Activated CD8-positive, alpha-beta memory T cell treated with anti-CD3 and anti-CD28 coated beads, Interleukin-2, amount 10 ng/mL, durations not matched to agents 7 days and 5 days (primary cell): Measurements from ENCODE around the gene KDM7A. TPM values are rescaled to one million over a fixed set of nuclear protein-coding genes. Genes with fewer than 3 reads are reported as not detected.

Source experiments
- ATAC-seq: fragments of 150-1000 bp; cut with Tn5 transposase; one replicate; pipeline ENCODE4 v1.10.0; 2021; ENCODE audit warnings: moderate library complexity
- CTCF ChIA-PET: fragments of 350-600 bp; sonication (Branson Sonifier 250); formaldehyde crosslinking; loops from one replicate; lab custom pipeline; 2021; ENCODE audit warnings: antibody characterized with exemption; lab: Charles Lee
- DNase-seq: peaks from one replicate; pipeline ENCODE4 v3.0.0-alpha.2; 2020
- H3K27ac Mint-ChIP-seq: one replicate; pipeline ENCODE4 v1.8.0; 2021; ENCODE audit warnings: mild to moderate bottlenecking, mixed read lengths
- H3K27me3 Mint-ChIP-seq: one replicate; pipeline ENCODE4 v1.8.0; 2021; ENCODE audit warnings: mixed read lengths
- H3K36me3 Mint-ChIP-seq: one replicate; pipeline ENCODE4 v1.8.0; 2021; ENCODE audit warnings: mild to moderate bottlenecking, mixed read lengths
- H3K4me1 Mint-ChIP-seq: one replicate; pipeline ENCODE4 v1.8.0; 2021; ENCODE audit warnings: mixed read lengths
- H3K4me3 Mint-ChIP-seq: one replicate; pipeline ENCODE4 v1.8.0; 2021; ENCODE audit warnings: mild to moderate bottlenecking, moderate library complexity, mixed read lengths
- H3K9me3 Mint-ChIP-seq: one replicate; pipeline ENCODE4 v1.8.0; 2022; ENCODE audit warnings: low read depth, mixed read lengths
- total RNA-seq, 2 experiments: library from RNA; stranded (reverse); gene quantifications; one replicate each; pipeline ENCODE4 v1.2.3, GENCODE V29; 2021

Gene KDM7A
- total RNA-seq, 2 experiments from 2014 or later: 7.3 to 13.1 TPM

DNA sequence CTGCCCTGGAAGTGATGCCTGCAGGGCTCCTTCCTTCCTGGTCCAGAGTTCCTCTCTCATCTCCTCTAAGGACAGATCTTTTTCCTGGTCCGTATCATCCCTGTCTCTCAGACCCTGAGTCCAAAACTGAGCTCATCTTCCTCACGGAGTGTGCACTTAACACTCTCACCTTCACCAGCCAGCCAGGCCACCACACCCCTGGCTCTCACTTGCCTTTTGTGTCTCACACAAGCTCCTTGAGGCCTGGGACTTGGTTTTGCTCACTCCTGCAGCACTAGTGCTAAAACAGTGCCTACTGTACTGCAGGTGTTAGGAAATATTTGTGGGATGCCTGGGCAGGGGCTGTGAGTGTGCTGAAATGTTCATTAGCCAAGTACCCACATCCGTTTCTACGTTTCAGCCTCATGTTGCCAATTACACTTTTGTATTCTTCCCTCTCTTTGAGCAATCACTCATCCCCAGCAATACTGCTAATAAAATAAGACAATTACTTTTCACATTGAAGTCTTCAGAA is 92.6 kb downstream of the KDM7A start:
- DNase-seq (no peak), ATAC-seq (no peak)
- H3K27me3 Mint-ChIP-seq: peaks cover 4% of the 10 kb centered on the region
- H3K9me3 Mint-ChIP-seq: no peaks in the 10 kb centered on the region
- no peak overlapping the region for H3K4me3 Mint-ChIP-seq
- no peak overlapping the region for H3K27ac Mint-ChIP-seq
- peaks cover 4% of the 10 kb centered on the region for H3K36me3 Mint-ChIP-seq
- H3K4me1 Mint-ChIP-seq: peaks cover 29% of the 10 kb centered on the region
- CTCF ChIA-PET: interaction anchor here (0.9 kb wide), 1 partner anchor 220 kb away, joined by 4 read pairs; no protein-coding TSS in a partner anchor

- no peak for DNase-seq
- peaks cover 30% of the 10 kb centered on the region for H3K4me1 Mint-ChIP-seq
- no peak overlapping the region for H3K4me3 Mint-ChIP-seq
- no peaks in the 10 kb centered on the region for H3K9me3 Mint-ChIP-seq
- peaks cover 2% of the 10 kb centered on the region for H3K36me3 Mint-ChIP-seq
- peaks cover 4% of the 10 kb centered on the region for H3K27me3 Mint-ChIP-seq
- CTCF ChIA-PET: no interaction called here
- no peak overlapping the region for H3K27ac Mint-ChIP-seq
- ATAC-seq: no peak
Measured at GRCh38 chr7:140082770-140083169, 94.0 kb downstream of the KDM7A start.

DNA sequence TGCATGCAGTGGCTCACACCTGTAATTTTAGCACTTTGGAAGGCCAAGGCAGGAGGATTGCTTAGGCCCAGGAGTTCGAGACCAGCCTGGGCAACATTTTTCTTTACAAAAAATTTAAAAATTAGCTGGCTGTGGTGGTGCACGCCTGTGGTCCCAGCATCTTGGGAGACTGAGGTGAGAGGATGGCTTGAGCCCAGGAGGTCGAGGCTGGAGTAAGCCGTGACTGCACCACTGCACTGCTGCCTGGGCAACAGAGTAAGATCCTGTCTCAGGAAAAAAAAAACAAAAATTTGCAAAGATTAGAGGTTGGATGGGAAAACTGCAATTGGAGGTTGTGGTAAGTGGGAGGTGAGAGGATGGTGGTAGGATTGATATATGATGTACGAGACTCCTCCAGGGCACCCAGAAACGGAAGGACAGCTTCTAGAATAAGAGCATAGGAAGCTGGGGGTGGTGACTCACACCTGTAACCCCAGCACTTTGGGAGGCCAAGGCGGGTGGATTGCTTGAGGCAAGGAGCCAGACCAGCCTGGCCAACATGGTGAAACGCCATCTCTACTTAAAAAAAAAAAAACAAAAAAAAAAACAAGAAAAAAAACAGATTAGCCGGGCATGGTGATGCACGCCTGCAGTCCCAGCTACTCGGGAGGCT is 94.9 kb downstream of the KDM7A start:
- Mint-ChIP-seq H3K4me3 (no peak overlapping the region), H3K4me1 (peaks cover 29% of the 10 kb centered on the region), H3K36me3 (peaks cover 2% of the 10 kb centered on the region), H3K27me3 (peaks cover 4% of the 10 kb centered on the region), H3K9me3 (no peaks in the 10 kb centered on the region), H3K27ac (no peak overlapping the region)
- CTCF ChIA-PET: no interaction called here
- DNase-seq (no peak), ATAC-seq (no peak)

DNA sequence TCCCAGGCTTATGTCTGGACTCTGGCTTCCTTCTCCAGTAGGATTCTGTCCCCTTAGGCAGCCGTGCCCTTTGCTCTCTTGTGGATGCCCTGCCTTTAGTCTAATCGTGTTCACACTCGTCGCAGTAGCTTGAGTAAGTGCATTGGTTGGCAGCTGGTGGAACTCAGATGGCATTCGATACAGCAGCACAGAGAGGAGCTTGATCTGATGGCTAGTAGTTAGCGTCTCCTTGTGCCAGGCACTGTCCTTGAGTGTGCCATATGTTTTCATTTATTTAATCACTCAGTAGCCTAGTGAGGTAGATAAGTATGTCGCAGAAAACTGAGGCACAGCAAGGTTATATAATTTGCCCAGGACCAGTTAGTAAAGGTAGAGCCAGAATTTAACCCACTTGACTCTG is 95.9 kb downstream of the KDM7A start:
- peaks cover 27% of the 10 kb centered on the region for H3K4me1 Mint-ChIP-seq
- no peaks in the 10 kb centered on the region for H3K9me3 Mint-ChIP-seq
- no peak overlapping the region for H3K4me3 Mint-ChIP-seq
- ATAC-seq: no peak
- no peak overlapping the region for H3K27ac Mint-ChIP-seq
- peaks cover 2% of the 10 kb centered on the region for H3K36me3 Mint-ChIP-seq
- CTCF ChIA-PET: no interaction called here
- H3K27me3 Mint-ChIP-seq: peaks cover 4% of the 10 kb centered on the region
- no peak for DNase-seq

- DNase-seq (no peak), ATAC-seq (no peak)
- CTCF ChIA-PET: no interaction called here
- Mint-ChIP-seq H3K27me3 (peaks cover 7% of the 10 kb centered on the region), H3K4me3 (no peak overlapping the region), H3K9me3 (no peaks in the 10 kb centered on the region), H3K36me3 (peaks cover 2% of the 10 kb centered on the region), H3K4me1 (peaks cover 14% of the 10 kb centered on the region), H3K27ac (no peak overlapping the region)
Measured at GRCh38 chr7:140079121-140079536, 97.7 kb downstream of the KDM7A start.

DNA sequence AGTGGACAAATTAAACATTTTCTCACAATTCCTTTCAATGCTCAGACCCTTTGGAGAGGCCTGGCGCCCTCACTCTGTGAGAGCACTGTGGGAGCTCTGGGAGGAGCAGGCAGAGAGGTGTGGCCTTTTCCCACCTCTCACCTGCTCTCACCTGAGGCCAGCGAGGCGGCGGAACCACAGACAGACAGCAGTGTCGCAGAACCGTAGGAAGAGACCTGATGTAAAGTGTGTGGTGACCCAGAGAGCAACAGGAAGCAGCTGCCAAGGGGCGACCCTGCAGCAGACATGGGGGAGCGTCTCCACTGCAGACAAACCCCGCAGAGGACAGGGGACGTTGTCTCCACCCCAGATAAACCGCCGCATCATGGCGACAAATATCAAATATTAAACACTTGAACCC is 98.4 kb downstream of the KDM7A start:
- H3K4me3 Mint-ChIP-seq: no peak overlapping the region
- H3K36me3 Mint-ChIP-seq: peaks cover 2% of the 10 kb centered on the region
- H3K27me3 Mint-ChIP-seq: peaks cover 10% of the 10 kb centered on the region
- H3K9me3 Mint-ChIP-seq: no peaks in the 10 kb centered on the region
- H3K4me1 Mint-ChIP-seq: peaks cover 7% of the 10 kb centered on the region
- DNase-seq: no peak
- ATAC-seq: no peak
- no peak overlapping the region for H3K27ac Mint-ChIP-seq
- CTCF ChIA-PET: no interaction called here

- H3K27ac Mint-ChIP-seq: no peak overlapping the region
- H3K4me3 Mint-ChIP-seq: no peak overlapping the region
- peaks cover 2% of the 10 kb centered on the region for H3K9me3 Mint-ChIP-seq
- ATAC-seq: no peak
- CTCF ChIA-PET: no interaction called here
- DNase-seq: no peak
- peaks cover 2% of the 10 kb centered on the region for H3K36me3 Mint-ChIP-seq
- H3K27me3 Mint-ChIP-seq: peaks cover 11% of the 10 kb centered on the region
- peaks cover 2% of the 10 kb centered on the region for H3K4me1 Mint-ChIP-seq
Measured at GRCh38 chr7:140074780-140075179, 102.0 kb downstream of the KDM7A start.

DNA sequence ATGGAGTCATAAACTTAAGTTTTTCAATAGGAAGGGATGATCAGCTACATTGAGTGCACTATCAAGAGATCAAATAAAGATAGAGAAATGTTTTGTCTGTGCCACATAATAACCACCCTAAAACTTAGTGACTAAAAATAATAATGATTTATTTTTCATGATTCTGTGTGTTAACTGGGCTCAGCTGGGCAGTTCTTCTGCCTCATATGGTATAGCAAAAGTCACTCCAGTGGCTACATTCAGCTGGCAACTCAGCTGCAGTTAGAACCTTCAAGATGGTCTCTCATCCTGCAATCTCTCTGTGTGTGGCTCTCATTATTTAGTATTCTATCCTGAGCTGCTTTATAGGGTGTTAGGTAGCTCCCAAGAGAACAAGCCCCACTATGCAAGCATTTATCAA is 106.2 kb downstream of the KDM7A start:
- Mint-ChIP-seq H3K9me3 (peaks cover 24% of the 10 kb centered on the region), H3K27ac (no peak overlapping the region), H3K4me3 (no peak overlapping the region), H3K4me1 (no peaks in the 10 kb centered on the region), H3K27me3 (peaks cover 11% of the 10 kb centered on the region), H3K36me3 (peaks cover 23% of the 10 kb centered on the region)
- ATAC-seq (no peak), DNase-seq (no peak)
- CTCF ChIA-PET: no interaction called here

DNA sequence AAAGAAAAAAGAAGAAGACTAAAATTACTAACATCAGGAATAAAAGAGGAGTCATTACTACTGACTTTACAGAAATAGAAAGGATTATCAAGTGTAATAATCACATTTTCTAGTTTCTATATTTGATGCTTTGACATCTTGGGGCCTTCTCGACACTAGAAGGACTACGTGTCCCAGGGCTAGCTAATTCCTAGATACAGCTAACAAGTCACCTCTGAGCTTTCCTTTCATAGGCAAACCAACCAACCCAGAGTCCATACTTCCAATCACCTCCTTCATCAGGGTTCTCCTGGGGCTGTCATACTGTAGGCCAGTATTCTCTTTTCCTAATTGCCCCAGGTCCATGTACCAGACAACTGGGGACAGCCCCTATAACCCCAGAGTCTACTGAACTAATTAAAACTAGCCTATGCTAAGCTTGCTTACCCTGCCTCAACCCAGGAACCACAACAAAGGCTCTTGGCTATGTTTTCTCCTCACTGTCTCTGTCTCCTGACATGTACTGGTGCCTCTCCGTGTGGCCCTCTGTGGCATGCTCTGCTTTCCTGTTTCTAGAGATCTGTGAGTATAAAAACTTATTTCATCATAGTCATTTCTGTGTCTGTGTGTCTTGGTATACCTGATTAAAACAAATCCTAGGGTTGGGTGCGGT is 107.4 kb downstream of the KDM7A start:
- Mint-ChIP-seq H3K4me3 (no peak overlapping the region), H3K4me1 (no peaks in the 10 kb centered on the region), H3K36me3 (peaks cover 25% of the 10 kb centered on the region), H3K27me3 (peaks cover 8% of the 10 kb centered on the region), H3K27ac (no peak overlapping the region), H3K9me3 (peaks cover 24% of the 10 kb centered on the region)
- CTCF ChIA-PET: no interaction called here
- ATAC-seq (no peak), DNase-seq (no peak)

GRCh38 chr7:140068033-140068432 is 108.8 kb downstream of the KDM7A start:
- Mint-ChIP-seq H3K27ac (no peak overlapping the region), H3K9me3 (peaks cover 24% of the 10 kb centered on the region), H3K36me3 (peaks cover 27% of the 10 kb centered on the region), H3K4me3 (no peak overlapping the region), H3K27me3 (peaks cover 4% of the 10 kb centered on the region), H3K4me1 (peaks cover 7% of the 10 kb centered on the region)
- ATAC-seq (no peak), DNase-seq (no peak)
- CTCF ChIA-PET: no interaction called here

GRCh38 chr7:140067052-140067451 is 109.7 kb downstream of the KDM7A start:
- H3K4me1 Mint-ChIP-seq: peaks cover 7% of the 10 kb centered on the region
- CTCF ChIA-PET: no interaction called here
- peaks cover 27% of the 10 kb centered on the region for H3K36me3 Mint-ChIP-seq
- H3K27me3 Mint-ChIP-seq: peaks cover under 1% of the 10 kb centered on the region
- H3K27ac Mint-ChIP-seq: no peak overlapping the region
- no peak overlapping the region for H3K4me3 Mint-ChIP-seq
- DNase-seq: no peak
- H3K9me3 Mint-ChIP-seq: peaks cover 24% of the 10 kb centered on the region
- no peak for ATAC-seq

DNA sequence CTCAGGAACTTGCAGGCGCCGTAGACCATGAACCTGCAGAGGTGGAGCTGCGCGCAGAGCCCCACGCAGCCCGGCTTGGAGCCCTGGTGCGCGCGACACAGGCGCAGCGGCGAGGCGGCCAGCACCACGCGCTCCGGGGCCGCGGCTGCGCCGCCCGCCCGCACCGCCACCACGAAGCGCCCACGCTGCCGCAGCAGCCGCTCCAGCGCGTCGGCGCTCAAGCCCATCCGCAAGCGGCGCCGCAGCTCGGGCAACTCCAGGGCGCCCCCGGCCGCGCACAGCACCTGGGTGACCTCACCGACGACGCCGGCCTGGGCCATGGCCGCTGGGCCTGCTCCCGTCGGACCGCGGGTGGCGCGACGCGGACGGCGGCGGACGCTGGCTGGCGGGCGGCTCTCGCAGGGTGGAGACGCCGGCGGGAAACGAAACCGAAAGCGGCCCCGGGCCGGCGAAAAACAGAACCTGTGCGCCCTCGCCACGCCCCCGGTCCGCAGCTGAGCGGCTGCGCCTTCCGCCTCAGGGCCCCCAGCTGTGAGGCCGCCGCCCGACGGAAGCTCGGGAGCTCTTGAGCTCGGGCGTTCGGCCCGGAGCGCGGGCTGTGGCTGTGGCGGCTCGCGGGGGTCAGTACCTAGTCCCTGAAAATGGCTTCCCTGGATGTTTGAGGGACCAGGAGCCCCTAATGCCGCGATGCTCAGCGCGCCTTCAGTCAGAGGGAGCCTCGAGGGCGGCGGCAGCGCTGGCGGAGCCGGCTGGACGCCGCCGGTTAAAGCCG is 114.1 kb downstream of the KDM7A start, which contains the start of gene PARP12:
TSS of gene PARP12 (minus strand) at position 424 of the 772 bp plus-strand sequence. CDS start at position 320, 104 bp downstream.
- ATAC-seq: peak; percentile 92
- Mint-ChIP-seq H3K27me3 (no peaks in the 10 kb centered on the region), H3K36me3 (peaks cover 56% of the 10 kb centered on the region), H3K4me3 (peak within 1 kb of the TSS; percentile 87), H3K27ac (peak within 1 kb of the TSS; percentile 94), H3K9me3 (peaks cover 16% of the 10 kb centered on the region), H3K4me1 (peaks cover 41% of the 10 kb centered on the region)
- CTCF ChIA-PET: interaction anchor here (1.1 to 1.3 kb wide), 2 partner anchors 8 to 242 kb away, joined by 3 to 4 read pairs; no protein-coding TSS in a partner anchor
- DNase-seq: peak; percentile 95

DNA sequence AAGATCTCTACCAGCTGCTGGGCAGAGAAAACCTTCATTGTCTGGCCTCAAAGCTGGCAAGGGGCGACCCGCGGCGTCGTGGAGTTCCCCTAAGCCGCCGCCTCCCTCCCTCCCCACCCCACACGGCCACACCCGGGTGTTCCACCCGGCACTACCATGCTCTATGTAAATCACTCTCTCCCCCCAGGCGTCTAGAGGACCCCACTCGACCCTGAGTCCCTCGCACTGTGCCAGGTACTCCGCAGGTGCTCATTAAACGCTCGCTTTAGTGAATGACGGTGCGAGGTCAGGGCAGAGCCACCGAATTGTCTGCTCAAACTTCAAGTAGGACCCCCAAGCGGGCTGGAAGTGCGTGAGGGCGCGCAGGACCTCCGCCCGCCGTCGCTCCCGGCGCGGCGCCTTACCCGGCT is 114.7 kb downstream of the KDM7A start:
- CTCF ChIA-PET: no interaction called here
- Mint-ChIP-seq H3K36me3 (peaks cover 59% of the 10 kb centered on the region), H3K27ac (peak overlapping the region; percentile 94)

More for the DNA sequence above, 114.7 kb downstream of the KDM7A start:
- Mint-ChIP-seq H3K9me3 (peaks cover 13% of the 10 kb centered on the region), H3K4me3 (peak overlapping the region; percentile 87), H3K27me3 (no peaks in the 10 kb centered on the region), H3K4me1 (peaks cover 44% of the 10 kb centered on the region)
- ATAC-seq (peak; percentile 27), DNase-seq (peak; percentile 63)
